Amniotic epithelial cell (primary cell): Measurements from ENCODE around the gene TUBD1.
A peak's percentile ranks its signal among the peaks of the same experiment; 100 is the strongest.

Experiments
- DNase-seq: peaks from one replicate; pipeline ENCODE4 v3.0.0-alpha.2; 2010; ENCODE audit warnings: low read depth

The TUBD1 gene

GRCh38 chr17:59825533-59826322 lies 67.0 kb downstream of the TUBD1 start:
- peak; percentile 94 for DNase-seq

GRCh38 chr17:59815965-59816364 lies 76.8 kb downstream of the TUBD1 start:
- peak; percentile 80 for DNase-seq

GRCh38 chr17:59814685-59815084 lies 78.1 kb downstream of the TUBD1 start:
- peak; percentile 37 for DNase-seq

- no peak for DNase-seq
Measured at GRCh38 chr17:59814276-59814675, 78.5 kb downstream of the TUBD1 start.

- DNase-seq = no peak
Measured at GRCh38 chr17:59812139-59812538, 80.6 kb downstream of the TUBD1 start.

- DNase-seq = peak; percentile 37
Measured at GRCh38 chr17:59811209-59811608, 81.5 kb downstream of the TUBD1 start.

- peak; percentile 68 for DNase-seq
Measured at GRCh38 chr17:59810894-59811153, 81.9 kb downstream of the TUBD1 start.
